Measurements from ENCODE around the gene SRSF12. TPM values are rescaled to one million over a fixed set of nuclear protein-coding genes. Genes with fewer than 3 reads are reported as not detected.

The SRSF12 gene
- total RNA-seq, 2 experiments from 2014 or later = not detected

GRCh38 chr6:89063881-89064280 is 54.0 kb downstream of the SRSF12 start:
- Histone ChIP-seq H3K36me3 (ENCODE audit: insufficient read depth, low read length) (no peaks in the 10 kb centered on the region), H3K27me3 (ENCODE audit: control insufficient read depth in 1 of 2, insufficient read depth in 2 of 2, low read length in 2 of 2) (no peaks in the 10 kb centered on the region), H3K27ac (ENCODE audit: low read depth in 1 of 2, low read length in 2 of 2) (no peak overlapping the region), H3K4me3 (ENCODE audit: low read length) (no peak overlapping the region), H3K9me3 (ENCODE audit: control insufficient read depth in 1 of 2, insufficient read depth in 1 of 2, low read length in 2 of 2) (no peaks in the 10 kb centered on the region), H3K4me1 (ENCODE audit: insufficient read depth, low read length) (no peaks in the 10 kb centered on the region)
- intact Hi-C loops (cut with DNase I, micrococcal nuclease) = no loop called here
- POLR2A ChIA-PET = no interaction called here
- Mint-ChIP-seq H3K27me3 (no peaks in the 10 kb centered on the region), H3K9me3 (no peaks in the 10 kb centered on the region), H3K4me3 (no peak overlapping the region), H3K4me1 (ENCODE audit: low read depth) (no peaks in the 10 kb centered on the region), H3K27ac (no peak overlapping the region), H3K36me3 (ENCODE audit: low read depth) (no peaks in the 10 kb centered on the region)
- DNase-seq = no peak
- no peak for ATAC-seq (ENCODE audit: poor library complexity)
- no peak for TF ChIP-seq CTCF (IDR thresholded peaks at IDR 0.05)
- CTCF ChIA-PET = no interaction called here

DNA sequence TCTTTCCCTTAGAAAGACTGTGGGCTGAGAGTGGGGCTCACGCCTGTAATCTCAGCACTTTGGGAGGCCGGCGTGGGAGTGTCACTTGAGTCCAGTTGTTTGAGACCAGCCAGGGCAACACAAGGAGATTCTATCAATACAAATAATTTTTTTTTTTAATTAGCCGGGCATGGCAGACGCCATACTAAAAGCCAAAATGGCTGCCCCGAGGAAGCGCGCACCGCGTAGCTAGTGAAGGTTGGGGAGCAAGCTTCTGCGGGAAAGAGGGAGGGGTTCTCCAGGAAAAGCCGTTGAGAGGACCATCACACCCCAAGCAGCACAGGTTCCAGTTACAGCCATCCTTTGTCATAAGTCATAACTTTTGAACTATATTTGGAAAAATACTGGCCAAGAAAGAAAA is 58.6 kb downstream of the SRSF12 start:
- ChIA-PET CTCF (no interaction called here), POLR2A (no interaction called here)
- no peaks in the 10 kb centered on the region for H3K4me1 Mint-ChIP-seq (ENCODE audit: low read depth)
- H3K27me3 ChIP-seq (ENCODE audit: control insufficient read depth in 1 of 2, insufficient read depth in 2 of 2, low read length in 2 of 2) = no peaks in the 10 kb centered on the region
- no peaks in the 10 kb centered on the region for H3K9me3 Mint-ChIP-seq
- no peaks in the 10 kb centered on the region for H3K36me3 ChIP-seq (ENCODE audit: insufficient read depth, low read length)
- H3K9me3 ChIP-seq (ENCODE audit: control insufficient read depth in 1 of 2, insufficient read depth in 1 of 2, low read length in 2 of 2) = no peaks in the 10 kb centered on the region
- intact Hi-C loops (cut with DNase I, micrococcal nuclease) = no loop called here
- H3K4me3 ChIP-seq (ENCODE audit: low read length) = no peak overlapping the region
- no peaks in the 10 kb centered on the region for H3K36me3 Mint-ChIP-seq (ENCODE audit: low read depth)
- DNase-seq (no peak), ATAC-seq (ENCODE audit: poor library complexity) (no peak)
- no peak overlapping the region for H3K27ac Mint-ChIP-seq
- no peak overlapping the region for H3K27ac ChIP-seq (ENCODE audit: low read depth in 1 of 2, low read length in 2 of 2)
- no peak for TF ChIP-seq CTCF (IDR thresholded peaks at IDR 0.05)
- no peak overlapping the region for H3K4me3 Mint-ChIP-seq
- no peaks in the 10 kb centered on the region for H3K27me3 Mint-ChIP-seq
- no peaks in the 10 kb centered on the region for H3K4me1 ChIP-seq (ENCODE audit: insufficient read depth, low read length)

DNA sequence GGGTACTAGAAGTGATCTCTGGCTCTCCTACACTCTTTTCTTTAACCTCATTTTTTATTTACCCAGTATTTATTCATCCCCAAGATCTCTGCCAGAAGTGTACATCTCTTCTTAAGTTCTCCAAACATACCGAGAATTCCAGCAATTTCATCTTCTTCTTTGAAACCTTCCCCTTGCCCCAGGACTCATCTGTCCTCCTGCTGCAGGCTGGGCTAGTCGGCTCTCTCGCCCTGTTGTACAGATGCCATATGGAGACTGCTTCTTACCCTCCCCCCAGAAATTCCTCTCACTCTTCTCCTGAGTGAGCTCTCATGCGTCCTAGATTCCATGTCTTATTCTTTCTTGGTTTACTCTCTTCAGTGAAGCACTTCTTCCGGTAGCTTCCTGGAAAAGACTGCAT is 59.2 kb downstream of the SRSF12 start:
- no peaks in the 10 kb centered on the region for H3K36me3 Mint-ChIP-seq (ENCODE audit: low read depth)
- no peak for TF ChIP-seq CTCF (IDR thresholded peaks at IDR 0.05)
- H3K4me1 Mint-ChIP-seq (ENCODE audit: low read depth) = no peaks in the 10 kb centered on the region
- ChIA-PET POLR2A (no interaction called here), CTCF (no interaction called here)
- ATAC-seq (ENCODE audit: poor library complexity) (no peak), DNase-seq (no peak)
- H3K4me3 Mint-ChIP-seq = no peak overlapping the region
- Histone ChIP-seq H3K9me3 (ENCODE audit: control insufficient read depth in 1 of 2, insufficient read depth in 1 of 2, low read length in 2 of 2) (no peaks in the 10 kb centered on the region), H3K27me3 (ENCODE audit: control insufficient read depth in 1 of 2, insufficient read depth in 2 of 2, low read length in 2 of 2) (no peaks in the 10 kb centered on the region), H3K4me3 (ENCODE audit: low read length) (no peak overlapping the region), H3K36me3 (ENCODE audit: insufficient read depth, low read length) (no peaks in the 10 kb centered on the region), H3K27ac (ENCODE audit: low read depth in 1 of 2, low read length in 2 of 2) (no peak overlapping the region), H3K4me1 (ENCODE audit: insufficient read depth, low read length) (no peaks in the 10 kb centered on the region)
- intact Hi-C loops (cut with DNase I, micrococcal nuclease) = no loop called here
- H3K27ac Mint-ChIP-seq = no peak overlapping the region
- no peaks in the 10 kb centered on the region for H3K27me3 Mint-ChIP-seq
- H3K9me3 Mint-ChIP-seq = no peaks in the 10 kb centered on the region

Data from CD4-positive, alpha-beta T cell (primary cell).